Measurements from ENCODE around the gene BBX. TPM values are rescaled to one million over a fixed set of nuclear protein-coding genes. Genes with fewer than 3 reads are reported as not detected.

BBX gene
- polyA plus RNA-seq, 3 donors = 15.7 to 25.1 (median 16.6) TPM

DNA sequence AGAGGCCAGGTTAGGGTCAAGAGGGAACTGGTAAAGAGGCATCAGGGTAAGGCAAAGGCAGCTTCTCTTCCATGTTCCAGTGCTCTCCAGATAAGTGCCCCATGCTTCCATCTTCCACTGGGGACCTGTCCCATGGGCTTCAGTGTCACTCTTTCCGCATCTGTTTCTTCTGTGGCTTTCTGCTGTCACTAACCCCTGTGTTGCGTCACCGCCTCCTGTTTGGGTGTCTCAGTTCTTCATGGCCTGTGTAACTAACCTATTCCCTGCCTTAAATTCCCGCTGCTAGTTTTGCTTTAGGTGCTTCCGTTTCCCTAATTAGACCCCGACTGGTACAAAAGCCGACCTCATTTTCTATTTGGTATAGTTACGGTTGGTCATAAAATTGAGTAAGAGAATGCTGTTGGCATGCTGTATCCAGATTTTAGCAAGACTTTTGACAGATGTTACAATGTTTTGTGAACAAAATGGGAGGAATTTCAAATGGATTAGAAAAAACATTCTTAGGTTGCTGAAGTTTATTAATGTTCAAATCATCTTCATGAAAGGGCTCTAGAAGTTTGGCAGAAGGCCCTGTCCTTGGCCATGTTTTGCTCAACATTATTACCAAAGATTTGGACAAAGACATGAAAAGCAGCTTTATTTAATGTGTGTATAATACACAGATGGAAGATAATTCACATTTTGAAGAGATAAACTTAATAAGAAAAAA, 245.3 kb downstream of the BBX start:
- H3K4me1 Mint-ChIP-seq = peaks cover 6% of the 10 kb centered on the region
- Histone ChIP-seq H3K79me2 (ENCODE audit: insufficient read depth, low read length) (no peaks in the 10 kb centered on the region), H3K36me3 (replicated peaks in 1 of 2; ENCODE audit: control insufficient read depth in 1 of 2, insufficient read depth in 2 of 2, low read length in 2 of 2) (peaks cover 3 to 16% of the 10 kb centered on the region in 2 donors), H2AFZ (ENCODE audit: insufficient read depth, low read depth, low read length, poor library complexity, severe bottlenecking) (no peak overlapping the region), H3K27ac (ENCODE audit: low read depth in 1 of 2, low read length in 2 of 2) (no peak overlapping the region), H3K4me3 (replicated peaks in 1 of 3; ENCODE audit: low read depth in 2 of 3, low read length in 3 of 3) (no peak overlapping the region), H3K27me3 (ENCODE audit: control insufficient read depth in 2 of 2, insufficient read depth in 2 of 2, low read length in 2 of 2) (no peaks in the 10 kb centered on the region), H3K9me3 (replicated peaks in 1 of 2; ENCODE audit: control insufficient read depth in 1 of 2, insufficient read depth in 1 of 2, low read length in 2 of 2) (no peaks in the 10 kb centered on the region), H3K4me1 (ENCODE audit: control insufficient read depth in 1 of 2, insufficient read depth in 2 of 2, low read length in 2 of 2) (no peaks in the 10 kb centered on the region), H3K4me2 (replicated peaks; ENCODE audit: extremely low read depth, low read length, poor library complexity, severe bottlenecking) (no peak overlapping the region), H3K9ac (ENCODE audit: insufficient read depth, low read length, poor library complexity, severe bottlenecking) (no peak overlapping the region), H4K20me1 (ENCODE audit: insufficient read depth, low read length) (no peaks in the 10 kb centered on the region)
- peaks cover 18 to 30% of the 10 kb centered on the region in 2 donors for H3K36me3 Mint-ChIP-seq
- DNase-seq = no peak
- no peak overlapping the region for H3K27ac Mint-ChIP-seq
- intact Hi-C loops (cut with micrococcal nuclease) = no loop called here
- H3K9me3 Mint-ChIP-seq = no peaks in the 10 kb centered on the region
- WGBS (ENCODE audit: insufficient coverage) = 65% methylated on average over 8 of the region's 8 CpGs
- no peak overlapping the region for H3K4me3 Mint-ChIP-seq
- no peak for TF ChIP-seq CTCF (IDR thresholded peaks at IDR 0.05)
- H3K27me3 Mint-ChIP-seq (ENCODE audit: low read depth in 3 of 3) = no peaks in the 10 kb centered on the region

DNA sequence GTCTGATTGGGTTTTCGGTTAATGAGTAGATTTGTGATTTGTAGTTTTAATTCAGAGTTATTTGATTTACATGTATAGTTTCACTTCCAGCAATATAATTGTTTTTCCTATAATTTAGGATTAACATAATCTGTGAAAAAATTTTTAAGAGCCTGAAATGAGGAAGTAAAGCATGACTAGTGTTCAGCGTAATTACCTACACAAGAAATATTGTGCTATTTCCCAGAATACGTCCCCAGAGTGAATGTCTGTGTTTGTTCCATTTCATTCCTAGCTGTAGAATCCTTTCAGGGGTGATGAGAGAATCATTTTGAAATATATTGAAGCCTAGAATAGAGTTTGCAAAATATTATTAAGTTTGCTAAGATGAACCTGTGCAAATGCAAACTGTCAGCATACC, 247.1 kb downstream of the BBX start:
- H3K4me2 ChIP-seq (replicated peaks; ENCODE audit: extremely low read depth, low read length, poor library complexity, severe bottlenecking) = no peak overlapping the region
- intact Hi-C loops (cut with micrococcal nuclease) = no loop called here
- H3K9me3 ChIP-seq (replicated peaks in 1 of 2; ENCODE audit: control insufficient read depth in 1 of 2, insufficient read depth in 1 of 2, low read length in 2 of 2) = no peaks in the 10 kb centered on the region
- H3K9ac ChIP-seq (ENCODE audit: insufficient read depth, low read length, poor library complexity, severe bottlenecking) = no peak overlapping the region
- no peaks in the 10 kb centered on the region for H3K4me1 ChIP-seq (ENCODE audit: control insufficient read depth in 1 of 2, insufficient read depth in 2 of 2, low read length in 2 of 2)
- no peaks in the 10 kb centered on the region for H3K79me2 ChIP-seq (ENCODE audit: insufficient read depth, low read length)
- no CpG with 5 or more reads among the region's 3 CpGs for WGBS (ENCODE audit: insufficient coverage)
- no peak overlapping the region for H3K4me3 ChIP-seq (replicated peaks in 1 of 3; ENCODE audit: low read depth in 2 of 3, low read length in 3 of 3)
- H3K4me3 Mint-ChIP-seq = no peak overlapping the region
- no peak overlapping the region for H2AFZ ChIP-seq (ENCODE audit: insufficient read depth, low read depth, low read length, poor library complexity, severe bottlenecking)
- no peak overlapping the region for H3K27ac Mint-ChIP-seq
- no peaks in the 10 kb centered on the region for H3K27me3 ChIP-seq (ENCODE audit: control insufficient read depth in 2 of 2, insufficient read depth in 2 of 2, low read length in 2 of 2)
- no peak overlapping the region for H3K27ac ChIP-seq (ENCODE audit: low read depth in 1 of 2, low read length in 2 of 2)
- peaks cover 29 to 37% of the 10 kb centered on the region in 2 donors for H3K36me3 Mint-ChIP-seq
- no peaks in the 10 kb centered on the region for H3K9me3 Mint-ChIP-seq
- no peaks in the 10 kb centered on the region for H4K20me1 ChIP-seq (ENCODE audit: insufficient read depth, low read length)
- DNase-seq = no peak
- H3K4me1 Mint-ChIP-seq = peaks cover 6% of the 10 kb centered on the region
- H3K27me3 Mint-ChIP-seq (ENCODE audit: low read depth in 3 of 3) = no peaks in the 10 kb centered on the region
- TF ChIP-seq CTCF (IDR thresholded peaks at IDR 0.05) = no peak
- H3K36me3 ChIP-seq (replicated peaks in 1 of 2; ENCODE audit: control insufficient read depth in 1 of 2, insufficient read depth in 2 of 2, low read length in 2 of 2) = peaks cover 6 to 31% of the 10 kb centered on the region in 2 donors

Measured in CD14-positive monocyte (primary cell).